UCSD-AML1 (cell line): ENCODE data around the gene ITPR2.
"Not testable (repeated sequence)": the region's sequence is repeated elsewhere in the genome, so short reads cannot be mapped to it uniquely, and the experiment has no call there.

Source experiments
- DNase-seq: peaks from one replicate; lab custom pipeline; 2025; ENCODE audit not compliant: unreplicated experiment; lab: John Stamatoyannopoulos, UW

ITPR2 gene

DNA sequence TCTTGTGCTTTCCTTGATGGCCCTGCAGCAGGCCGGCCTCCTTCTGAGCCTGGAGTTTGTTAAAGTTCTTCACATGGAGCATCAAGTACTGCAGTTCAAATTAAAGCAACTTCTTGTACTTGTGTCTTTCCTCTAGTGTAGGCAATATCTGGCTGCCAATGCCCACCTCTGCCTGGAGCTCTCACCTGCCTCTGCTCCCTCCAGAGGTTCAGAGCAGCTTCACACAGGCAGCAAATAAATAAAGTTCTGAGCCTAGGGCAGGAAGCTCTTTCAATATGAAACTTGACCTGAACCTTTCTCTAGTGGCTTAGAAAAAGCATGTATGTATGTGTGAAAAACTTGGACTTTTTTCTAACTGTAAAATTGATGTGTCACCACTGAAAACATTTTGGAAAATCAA is 65.9 kb downstream of the ITPR2 start:
- DNase-seq = no peak

DNA sequence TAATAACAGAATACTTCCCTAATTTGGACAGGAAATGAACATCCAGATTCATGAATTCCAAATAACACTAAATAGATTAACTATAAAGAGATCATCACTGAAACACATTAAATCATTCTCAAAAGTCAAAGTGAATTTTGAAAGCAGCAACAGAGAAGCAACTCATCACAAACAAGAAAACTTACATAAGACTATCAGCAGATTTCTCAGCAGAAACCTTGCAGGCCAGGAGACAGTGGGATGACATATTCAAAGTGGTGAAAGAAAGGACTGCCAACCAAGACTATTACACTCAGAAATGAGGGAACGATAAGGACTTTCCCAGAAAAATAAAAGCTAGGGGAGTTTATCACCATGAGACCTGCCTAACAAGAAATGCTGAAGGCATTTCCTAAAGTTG is 70.8 kb downstream of the ITPR2 start:
- DNase-seq = no peak

DNA sequence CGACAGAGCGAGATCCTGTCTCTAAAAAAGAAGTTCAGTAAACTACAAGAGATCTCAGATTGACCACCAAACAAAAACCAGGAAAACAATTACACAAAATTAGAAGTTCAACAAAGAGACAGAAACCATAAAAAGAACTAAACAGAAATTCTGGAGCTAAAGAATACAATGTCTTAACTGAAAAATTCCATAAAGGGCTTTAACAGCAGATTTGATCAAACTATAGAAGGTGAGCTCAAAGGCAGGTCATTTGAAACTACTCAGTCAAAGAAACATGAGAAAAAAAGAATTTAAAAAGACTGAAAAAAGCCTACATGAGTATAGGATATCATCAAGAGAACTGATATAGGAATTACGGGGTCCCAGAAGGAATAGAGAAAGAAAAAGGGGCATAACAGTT is 71.2 kb downstream of the ITPR2 start:
- DNase-seq = no peak

DNA sequence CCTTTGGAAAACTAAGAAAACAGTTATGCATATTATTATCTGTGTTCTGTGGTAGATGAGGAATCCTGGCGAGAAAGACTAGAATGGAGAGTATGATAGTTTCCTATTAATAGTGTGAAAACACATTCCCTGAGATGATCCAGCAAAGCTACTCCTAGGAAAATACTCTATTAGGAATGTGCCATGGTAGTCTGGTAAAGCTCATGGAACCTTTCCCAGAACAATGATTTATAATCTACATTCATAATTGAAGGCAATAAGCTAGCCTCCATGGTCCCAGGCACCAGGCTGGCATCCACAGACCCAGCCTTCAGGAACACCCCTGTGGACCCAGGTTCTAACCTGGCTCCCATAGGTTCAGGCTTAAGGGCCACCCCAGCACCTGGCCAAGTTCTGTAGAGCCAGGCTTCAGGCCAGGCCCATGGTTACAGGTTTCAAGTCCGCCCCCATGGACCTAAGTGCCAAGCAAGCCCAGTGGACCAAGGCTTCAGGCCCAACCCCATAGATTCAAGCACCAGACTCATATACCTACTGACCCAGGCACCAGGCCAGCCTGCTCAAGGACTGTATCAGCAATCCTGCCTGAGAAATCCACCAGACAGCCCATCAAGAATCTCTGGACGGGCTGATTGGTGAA is 72.2 kb downstream of the ITPR2 start:
- DNase-seq = no peak

DNA sequence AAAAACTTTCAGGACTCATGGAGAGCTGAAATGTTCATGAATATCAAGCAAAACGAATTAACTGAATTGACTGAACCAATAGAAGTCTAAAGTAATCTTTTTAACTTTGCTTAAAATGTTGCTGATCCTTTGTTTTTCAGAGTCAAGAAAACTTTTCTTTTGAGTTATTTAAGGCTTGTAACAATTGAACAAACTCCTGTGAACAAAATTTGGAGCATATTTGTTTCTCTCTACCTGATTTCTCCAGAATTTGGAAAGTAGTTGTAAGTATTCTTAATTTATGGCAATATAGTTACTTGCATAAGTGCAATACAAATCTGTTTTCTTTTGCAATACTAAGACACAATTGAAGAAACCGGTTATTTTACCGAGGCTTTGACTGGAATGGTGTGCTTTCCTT is 77.6 kb downstream of the ITPR2 start:
- not testable (repeated sequence) for DNase-seq

DNA sequence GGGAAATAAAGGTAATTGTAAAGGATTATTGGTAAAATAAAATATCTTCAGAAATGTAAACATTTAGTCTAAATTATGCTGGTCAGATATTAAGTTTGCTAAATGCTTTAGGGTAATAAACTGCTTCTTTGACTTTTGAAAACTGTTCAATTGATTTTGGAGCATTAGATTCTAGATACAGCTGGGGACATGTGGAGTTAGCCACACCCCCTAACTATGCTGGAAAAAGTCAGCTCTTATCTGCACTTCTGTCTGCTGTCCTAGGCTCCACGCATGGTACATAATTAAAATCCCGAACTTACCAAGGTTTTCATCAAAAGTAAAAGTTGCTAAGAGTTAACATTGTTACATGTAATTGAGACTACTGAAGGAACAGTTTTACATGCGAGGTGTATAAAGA is 78.8 kb downstream of the ITPR2 start:
- DNase-seq = no peak

DNA sequence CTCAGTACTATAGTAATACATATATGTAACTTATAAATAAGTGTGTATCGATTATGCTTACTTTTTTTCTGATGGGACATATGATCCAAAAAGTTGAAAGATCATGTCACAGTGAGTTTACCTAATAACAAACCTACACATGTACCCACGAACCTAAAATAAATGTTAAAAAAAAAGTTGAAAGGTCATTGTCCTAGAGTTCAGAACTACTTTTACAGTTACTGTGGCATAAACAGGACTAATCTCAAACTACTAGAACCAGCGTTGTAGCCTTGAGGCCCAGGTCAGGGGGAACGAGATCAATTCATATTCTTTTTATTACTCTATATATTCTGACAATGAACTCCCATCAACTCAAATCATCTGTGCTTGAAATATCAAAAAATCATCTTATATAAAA is 81.8 kb downstream of the ITPR2 start:
- DNase-seq = no peak

DNA sequence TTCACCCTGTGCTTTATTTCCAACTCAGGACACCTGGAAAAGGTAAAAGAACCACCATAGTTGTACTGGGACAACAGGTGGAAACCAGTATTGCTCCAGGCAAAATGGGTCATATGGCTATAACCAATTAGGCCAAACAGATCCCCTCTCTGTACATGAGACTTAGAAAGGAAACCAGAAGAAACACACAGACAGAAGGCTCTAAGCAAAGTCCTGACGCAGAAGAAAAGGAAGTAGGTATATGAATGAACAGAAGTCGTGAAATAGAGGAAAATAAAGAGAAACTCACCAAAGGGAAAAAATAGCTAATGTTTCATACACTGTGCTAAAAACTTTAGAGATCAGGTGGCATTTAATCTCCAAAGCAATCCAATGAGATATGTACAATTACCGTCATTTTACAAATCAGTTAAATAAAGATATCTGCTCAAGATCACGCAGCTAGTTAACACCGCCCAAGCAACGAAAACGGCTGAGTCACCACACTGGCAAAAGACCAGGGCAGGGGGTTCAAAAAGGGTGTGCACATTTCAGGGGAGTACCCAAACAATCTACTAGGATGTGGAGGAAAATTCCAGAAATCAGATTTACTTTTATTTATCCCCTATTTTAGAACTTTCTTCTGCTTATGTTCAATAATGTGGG is 82.3 kb downstream of the ITPR2 start:
- DNase-seq = no peak

DNA sequence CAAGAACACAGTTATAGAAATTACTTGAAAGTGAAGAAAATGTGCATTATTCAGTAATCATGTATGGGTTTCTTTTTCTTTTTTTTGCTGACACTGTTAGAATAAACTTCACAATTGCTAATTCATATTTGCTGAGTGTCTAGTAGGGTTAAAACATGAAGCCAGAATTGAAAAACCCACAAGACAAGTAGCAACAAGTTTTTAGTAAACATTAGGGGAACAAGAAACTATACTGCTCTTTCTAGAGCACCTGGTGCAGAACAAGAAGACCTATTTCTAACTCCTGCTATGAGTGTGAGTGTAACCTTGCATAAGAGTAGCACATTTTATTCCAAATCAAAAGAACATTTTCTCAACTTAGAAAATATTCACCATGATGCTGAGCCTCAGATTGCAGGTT is 83.2 kb downstream of the ITPR2 start:
- no peak for DNase-seq

DNA sequence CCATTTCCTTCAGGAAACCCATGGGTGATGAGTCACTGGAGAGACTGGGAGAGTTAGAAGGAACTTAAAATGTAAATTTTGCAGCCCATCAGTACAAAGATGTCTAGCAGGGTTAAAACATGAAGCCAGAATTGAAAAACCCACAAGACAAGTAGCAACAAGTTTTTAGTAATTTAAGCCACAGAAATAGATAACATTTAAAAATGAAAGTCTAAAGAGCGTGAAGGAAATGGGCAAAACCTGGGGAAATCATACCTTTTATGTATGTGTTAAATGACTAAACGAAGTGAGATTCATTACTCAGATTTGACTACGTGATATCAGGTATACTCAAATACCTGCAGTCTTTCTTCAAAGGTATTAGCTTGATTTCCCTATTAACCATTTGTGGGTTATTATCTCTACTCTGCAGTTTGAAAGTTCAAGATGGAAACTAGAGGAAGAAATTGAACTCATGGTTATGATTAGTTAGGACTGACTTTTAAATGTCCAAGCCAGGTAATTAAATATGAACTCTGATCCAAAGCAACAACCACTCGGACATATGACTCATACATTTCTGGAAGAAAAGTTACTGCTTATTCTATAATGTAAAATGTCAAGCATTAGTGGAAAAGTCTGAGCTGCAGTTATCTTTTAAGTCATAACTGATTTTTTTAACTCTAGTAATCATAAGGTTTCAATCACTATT is 84.1 kb downstream of the ITPR2 start:
- DNase-seq = no peak

DNA sequence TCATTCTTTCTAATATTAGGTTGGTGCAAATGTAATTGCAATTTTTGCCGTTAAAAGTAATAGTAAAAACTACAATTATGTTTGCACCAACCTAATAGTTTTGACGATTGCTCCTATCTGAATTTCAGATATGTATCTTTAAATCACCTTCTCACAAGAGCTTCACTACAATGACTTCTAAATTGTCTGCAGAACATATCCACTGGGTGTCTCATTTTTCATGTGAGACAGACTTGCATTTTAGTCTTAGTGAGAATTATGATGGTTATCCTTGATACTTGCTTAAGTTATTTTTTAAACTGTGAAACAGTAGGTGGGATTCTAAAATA is 84.6 kb downstream of the ITPR2 start:
- DNase-seq = no peak

DNA sequence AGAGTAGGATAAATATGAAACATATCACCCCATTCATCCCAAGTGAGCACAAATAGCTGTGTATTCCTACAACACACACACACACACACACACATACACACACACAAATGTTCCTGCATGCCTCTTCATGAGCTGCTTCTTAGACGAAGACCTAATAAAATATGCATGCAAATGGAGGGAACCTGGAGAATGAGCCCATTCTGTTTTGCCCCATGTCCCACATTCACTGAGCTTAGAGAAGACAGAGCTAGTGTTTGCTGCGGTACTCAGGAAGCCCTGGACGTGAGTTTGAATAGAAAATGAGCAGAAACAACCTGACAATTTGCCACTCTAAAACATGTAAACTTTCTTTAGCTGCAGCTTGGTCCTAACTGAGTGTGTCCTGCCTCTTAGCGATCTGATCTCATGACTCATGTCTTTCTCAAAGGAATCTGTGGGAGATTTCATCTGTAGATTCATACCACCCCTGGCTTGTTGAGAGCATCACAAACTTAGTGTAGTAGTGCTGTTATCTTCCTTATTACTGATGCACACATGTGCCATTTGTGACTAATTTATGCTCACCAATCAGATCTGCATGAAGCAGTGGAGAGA is 86.8 kb downstream of the ITPR2 start:
- no peak for DNase-seq

DNA sequence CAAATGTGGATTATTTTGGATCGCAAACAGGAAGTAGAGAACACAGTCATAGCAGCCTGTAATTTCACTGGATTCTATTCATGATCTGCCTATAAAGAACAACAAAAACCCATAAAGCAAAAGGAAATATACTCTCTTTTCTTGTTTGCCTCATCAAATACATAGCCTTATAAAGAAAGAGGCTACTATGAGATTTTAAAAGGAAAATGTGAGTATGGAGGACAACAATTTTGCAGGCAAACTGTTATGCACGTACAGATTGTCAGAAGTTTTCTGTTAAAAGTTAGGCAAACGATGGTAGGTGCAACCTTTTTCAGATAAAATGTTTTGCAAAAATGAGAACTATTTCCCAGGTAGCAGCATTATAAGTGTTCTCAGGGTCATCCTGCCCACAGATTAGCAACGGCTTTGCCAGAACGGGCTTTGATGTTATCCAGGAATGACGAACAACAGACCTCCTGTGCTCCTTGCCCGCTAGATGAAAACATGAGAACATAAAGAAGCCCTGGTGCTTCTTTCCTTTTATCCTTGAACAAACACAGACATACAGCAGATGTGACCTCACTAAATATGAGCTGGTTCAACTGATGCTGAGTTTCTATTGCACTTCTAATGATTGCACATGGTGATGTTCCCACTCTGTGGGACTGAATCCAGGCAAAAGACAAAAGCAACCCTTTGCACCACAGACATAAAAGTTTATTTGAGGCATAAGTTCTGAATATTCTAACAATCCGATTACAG is 88.1 kb downstream of the ITPR2 start:
- DNase-seq = no peak

DNA sequence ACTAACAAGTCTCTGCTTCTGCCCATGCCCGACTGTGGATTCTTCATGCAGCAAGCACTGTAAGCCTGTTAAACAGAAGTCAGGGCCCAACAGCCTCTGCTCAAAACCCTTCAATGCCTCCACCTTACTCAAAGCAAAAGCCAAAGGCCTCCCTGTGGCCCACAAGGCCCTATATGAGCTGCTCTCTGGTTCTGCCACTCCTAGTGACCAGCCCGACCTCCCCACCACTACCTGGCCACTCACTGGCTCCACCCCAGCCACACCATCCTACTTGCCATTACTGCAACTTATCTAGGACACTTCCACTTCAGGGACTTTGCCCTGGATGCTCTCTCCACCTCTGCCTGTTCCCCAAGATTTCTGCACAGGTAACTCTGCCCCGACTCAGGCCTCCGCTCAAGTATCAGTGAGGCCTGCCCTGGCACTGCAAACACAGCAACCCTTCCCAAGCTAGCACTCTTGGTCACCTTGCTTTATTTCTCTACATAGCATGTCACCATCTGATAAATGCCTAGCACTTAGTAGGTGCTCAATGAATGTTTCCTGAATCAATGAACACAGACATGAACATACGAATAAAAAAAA is 88.9 kb downstream of the ITPR2 start:
- DNase-seq = no peak

DNA sequence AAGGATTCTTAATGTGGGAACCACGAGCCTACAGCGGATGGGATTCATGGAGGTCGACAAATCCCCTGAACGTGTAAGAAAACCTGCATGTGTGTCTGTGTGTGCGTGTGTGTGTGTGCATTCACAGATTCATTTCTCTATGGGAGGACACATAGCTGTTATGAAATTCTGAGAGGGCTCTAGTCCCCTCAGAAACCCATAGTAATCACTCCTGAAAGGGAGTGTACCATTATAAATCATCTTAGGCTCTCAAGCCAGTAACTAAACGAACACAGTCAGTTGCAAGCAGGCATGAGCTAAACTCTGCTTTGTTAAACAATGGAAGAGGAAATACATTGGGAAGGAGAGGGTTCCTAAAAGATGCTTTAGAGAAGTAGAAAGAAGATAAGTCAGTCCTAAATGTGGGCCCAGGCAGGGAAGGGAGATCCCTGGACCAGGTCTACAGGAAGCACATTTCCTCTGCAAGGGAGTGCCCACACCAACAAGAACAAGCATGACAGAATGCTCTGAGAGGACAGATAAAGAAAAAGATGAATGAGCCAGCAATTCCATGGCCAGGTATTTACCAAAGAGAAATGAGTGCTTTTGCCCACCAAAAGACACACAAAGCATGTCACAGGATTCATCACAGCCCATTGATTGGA is 91.3 kb downstream of the ITPR2 start:
- no peak for DNase-seq

DNA sequence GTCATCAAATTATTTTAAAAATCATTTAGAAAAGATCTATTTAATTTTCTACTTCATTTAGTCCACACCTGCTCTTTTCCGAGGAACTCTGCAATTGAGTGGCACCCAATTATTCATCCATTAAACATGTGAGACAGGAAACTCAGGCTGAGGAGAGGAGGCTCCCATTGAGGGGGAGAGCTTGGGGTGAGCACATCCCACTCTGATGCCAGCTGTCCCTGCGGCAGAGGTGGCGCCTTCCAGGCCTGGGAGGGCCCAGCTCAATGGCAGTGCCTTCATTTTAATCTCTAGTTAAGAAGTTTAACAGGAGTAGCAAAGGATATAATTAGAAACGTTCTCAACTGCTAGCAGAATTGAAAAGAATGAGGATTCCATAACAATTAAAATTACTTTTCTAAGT is 92.0 kb downstream of the ITPR2 start:
- no peak for DNase-seq

DNA sequence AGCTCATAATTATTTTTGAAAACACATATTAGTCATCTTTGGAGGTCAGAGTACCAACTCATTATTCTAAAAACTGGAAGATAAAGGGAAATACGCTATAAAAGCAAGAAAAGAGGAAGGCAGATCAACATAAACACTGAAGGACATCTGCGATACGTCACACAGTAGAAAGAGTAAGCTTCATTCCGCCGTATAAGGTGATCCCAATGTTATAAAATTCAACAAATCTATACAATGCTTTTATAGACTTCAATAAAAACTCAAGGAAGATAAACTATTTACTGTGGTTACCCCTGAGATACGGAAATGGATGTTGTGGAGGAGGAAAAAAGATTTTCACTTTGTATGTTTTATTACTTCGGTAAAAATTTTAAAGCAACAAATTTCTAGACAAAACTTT is 92.6 kb downstream of the ITPR2 start:
- DNase-seq = no peak

DNA sequence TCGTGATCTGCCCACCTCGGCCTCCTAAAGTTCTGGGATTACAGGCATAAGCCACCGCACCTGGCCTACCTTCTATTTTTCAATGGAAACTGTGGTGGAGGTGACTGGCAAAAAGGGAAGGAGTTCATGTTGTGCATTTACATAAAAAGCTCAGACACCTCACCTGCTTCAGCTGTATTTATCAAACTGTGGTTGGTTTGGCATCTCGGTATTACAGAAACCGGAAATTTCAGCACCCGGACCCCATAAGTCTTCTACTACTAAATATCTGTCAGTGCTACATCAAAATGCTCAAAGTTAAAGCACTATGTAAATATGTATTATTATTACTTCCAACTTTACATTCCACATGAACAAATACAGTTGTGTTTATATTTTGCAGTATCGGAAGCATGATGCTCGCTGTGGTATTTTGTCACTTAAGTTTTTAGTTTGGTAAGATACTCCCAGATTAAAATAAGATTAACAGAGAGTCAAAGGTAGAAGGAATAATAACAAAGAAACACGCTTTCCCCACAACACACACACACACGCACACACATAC is 95.4 kb downstream of the ITPR2 start:
- no peak for DNase-seq

DNA sequence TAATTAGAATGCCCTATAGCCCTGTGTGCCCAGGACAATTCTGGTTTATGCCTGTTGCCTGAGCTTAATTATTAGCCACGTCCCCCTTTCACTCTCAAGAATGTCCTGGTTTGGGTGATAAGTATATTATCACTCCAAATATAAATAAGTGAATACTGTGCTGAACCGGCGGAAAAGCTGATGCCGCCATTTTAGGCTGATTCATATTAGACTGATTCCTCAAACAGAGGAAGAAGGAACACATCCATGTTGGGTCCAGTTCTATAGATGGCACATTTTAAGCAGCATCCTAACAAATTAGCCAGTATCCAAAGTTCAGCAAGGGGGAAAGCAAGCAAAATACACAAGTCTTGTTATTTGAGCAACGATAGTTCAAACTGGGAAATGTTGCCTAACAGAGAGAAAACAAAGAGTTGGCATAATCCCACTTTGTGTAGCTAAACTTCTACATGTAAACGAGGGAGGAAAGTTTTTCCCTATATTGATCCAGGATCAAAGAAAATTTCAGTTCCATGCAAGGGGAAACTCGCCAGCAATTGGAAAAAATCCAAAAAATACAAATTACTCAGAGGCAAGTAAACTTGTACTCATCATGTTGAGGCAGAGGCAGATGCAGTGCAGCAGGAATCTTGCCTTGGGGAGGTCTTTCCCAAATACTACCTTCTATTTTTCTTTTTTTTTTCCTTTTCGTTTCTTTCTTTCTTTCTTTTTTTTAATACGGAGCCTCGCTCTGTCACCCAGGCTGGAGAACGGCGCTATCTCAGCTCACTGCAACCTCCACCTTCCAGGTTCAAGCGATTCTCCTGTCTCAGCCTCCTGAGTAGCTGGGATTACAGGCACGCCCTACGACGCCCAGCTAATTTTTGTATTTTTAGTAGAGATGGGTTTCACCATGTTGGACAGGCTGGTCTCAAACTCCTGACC is 96.2 kb downstream of the ITPR2 start:
- DNase-seq = no peak
